NT2/D1 (cell line): ENCODE results near the gene ETS1.

Source experiments
- SUZ12 ChIP-seq: IDR thresholded peaks from 2 replicates; pipeline ENCODE4 v1.6.1; 2011; ENCODE audit not compliant: insufficient read length, insufficient read depth; ENCODE audit errors: extremely low read depth
- YY1 ChIP-seq: IDR thresholded peaks from 2 replicates; pipeline ENCODE4 v1.6.1; 2011; ENCODE audit not compliant: insufficient read length, insufficient read depth
- ZNF274 ChIP-seq: IDR thresholded peaks from 2 replicates; pipeline ENCODE4 v1.6.1; 2011; ENCODE audit warnings: mild to moderate bottlenecking, low read depth, low read length

DNA sequence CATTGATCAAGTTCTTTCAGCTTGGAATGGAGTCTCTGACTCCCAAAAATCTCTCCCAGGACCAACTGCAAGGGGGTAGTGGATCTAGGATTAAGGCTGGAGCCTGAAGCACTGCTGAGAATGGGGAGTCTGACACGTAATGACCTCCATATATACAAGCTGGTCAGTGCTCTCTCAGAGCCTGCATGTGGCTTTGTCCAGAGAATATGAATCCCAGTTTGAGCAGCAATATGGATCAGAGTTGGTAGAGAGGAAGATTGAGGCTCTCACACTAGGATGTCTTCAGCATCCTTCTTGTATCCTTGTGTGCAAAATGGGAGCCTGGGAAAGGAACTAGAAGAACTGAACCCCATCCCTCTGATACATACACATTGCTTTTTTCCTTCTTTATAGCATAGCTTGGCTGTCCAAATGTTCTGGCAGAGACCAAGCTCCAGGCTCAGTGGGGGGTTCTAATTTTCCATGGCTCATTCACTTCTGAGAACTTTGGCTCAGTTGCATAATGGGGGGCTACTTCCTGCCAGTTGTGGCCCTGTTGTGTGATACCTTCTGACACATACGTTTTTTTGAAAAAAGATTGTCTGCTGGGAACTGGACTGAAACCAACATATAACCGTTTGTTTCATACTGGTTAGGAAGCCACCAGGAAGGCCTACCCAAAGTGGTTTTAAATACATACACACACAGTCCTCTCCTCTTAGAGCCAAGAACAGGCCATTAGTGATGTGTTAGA is 138.2 kb downstream of the ETS1 start:
- TF ChIP-seq YY1 (no peak), SUZ12 (no peak), ZNF274 (no peak)
